T-helper 1 cell treated with Interleukin-12 subunit alpha and Interleukin-12 subunit beta and Interleukin-4 antibody, amounts not matched to agents 30 μg/mL and 1 μg/mL, for 36 hours (primary cell): ENCODE results near the gene MEN1.

ENCODE experiments used
- H3K27ac Mint-ChIP-seq: one replicate; pipeline ENCODE4 v1.8.0; 2021; ENCODE audit warnings: mild to moderate bottlenecking, mixed read lengths
- H3K27me3 Mint-ChIP-seq: one replicate; pipeline ENCODE4 v1.8.0; 2021; ENCODE audit warnings: low read depth, mixed read lengths
- H3K36me3 Mint-ChIP-seq: one replicate; pipeline ENCODE4 v1.8.0; 2021; ENCODE audit warnings: low read depth, mixed read lengths
- H3K4me1 Mint-ChIP-seq: one replicate; pipeline ENCODE4 v1.8.0; 2021; ENCODE audit warnings: low read depth, mixed read lengths
- H3K4me3 Mint-ChIP-seq: one replicate; pipeline ENCODE4 v1.8.0; 2021; ENCODE audit warnings: mild to moderate bottlenecking, moderate library complexity, mixed read lengths
- H3K9me3 Mint-ChIP-seq: one replicate; pipeline ENCODE4 v1.8.0; 2021; ENCODE audit warnings: mixed read lengths

The MEN1 gene

DNA sequence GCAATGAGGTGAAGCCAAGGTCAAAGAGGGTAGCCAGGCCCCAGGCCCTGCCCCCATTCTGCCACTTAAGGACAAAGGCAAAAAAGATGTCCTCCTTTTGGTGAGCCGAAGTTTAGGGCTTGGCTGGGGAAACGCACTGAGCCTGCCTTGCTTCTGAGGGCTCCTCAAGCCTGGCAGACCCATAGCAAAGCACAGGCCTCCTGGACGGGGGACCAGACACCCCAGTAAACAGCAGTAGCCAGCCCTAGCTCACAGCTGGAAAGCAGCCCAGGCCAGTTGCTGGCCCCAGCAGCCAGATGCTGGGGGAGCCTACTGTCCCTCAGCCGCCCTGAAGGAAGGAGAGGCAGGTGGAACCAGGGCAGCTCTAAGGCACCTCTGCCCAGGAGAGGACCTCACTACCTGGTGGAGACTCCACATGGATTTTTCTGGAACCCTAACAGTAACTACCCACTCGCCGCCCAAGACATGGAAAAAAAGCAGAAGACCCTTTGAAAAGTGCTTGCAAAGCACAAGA is 46.8 kb downstream of the MEN1 start:
- Mint-ChIP-seq H3K9me3 (no peaks in the 10 kb centered on the region), H3K27me3 (no peaks in the 10 kb centered on the region), H3K27ac (peak overlapping the region; percentile 96), H3K4me3 (peak overlapping the region; percentile 89), H3K4me1 (peaks cover 63% of the 10 kb centered on the region), H3K36me3 (peaks cover 66% of the 10 kb centered on the region)

DNA sequence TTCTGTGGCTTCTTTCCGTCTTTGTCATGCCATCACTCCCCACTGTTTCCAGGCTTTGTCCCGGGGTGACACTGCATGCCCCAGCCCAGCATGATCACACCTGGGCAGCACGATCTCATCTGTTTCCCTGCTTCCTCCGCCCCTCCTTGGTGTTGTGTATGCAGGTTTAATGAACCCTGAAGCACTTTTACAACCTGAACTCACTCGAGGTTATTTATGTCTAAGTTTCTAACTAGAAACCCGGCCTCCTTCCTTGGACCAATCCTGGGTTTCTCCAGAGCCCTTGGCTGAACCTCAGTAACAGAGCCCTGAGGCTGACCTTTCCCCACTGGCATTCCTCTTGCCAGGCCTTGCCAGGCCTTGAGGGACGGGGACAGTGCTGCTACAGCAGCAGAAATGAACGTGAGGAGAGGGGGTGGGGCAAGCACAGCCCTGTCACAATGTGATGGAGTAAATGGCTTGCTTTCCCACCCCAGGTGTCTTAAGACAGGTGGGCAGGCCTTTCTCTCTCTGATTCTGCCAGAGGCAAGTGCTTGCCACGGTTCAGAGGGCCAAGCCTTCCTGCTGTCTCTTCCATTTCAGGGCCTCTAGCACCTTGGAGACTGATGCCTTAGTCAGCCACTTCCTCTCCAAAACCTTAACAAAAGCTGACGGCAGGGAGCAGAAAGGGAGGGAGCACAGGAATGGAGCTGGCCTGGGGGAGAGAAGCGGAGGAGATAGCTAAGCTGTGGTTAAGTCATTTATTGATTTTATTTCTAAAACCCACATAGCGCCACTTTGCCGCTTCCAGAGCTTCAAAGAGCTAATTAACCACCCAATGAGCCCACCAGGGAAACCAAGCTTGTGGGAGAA is 47.5 kb downstream of the MEN1 start:
- peak overlapping the region; percentile 89 for H3K4me3 Mint-ChIP-seq

DNA sequence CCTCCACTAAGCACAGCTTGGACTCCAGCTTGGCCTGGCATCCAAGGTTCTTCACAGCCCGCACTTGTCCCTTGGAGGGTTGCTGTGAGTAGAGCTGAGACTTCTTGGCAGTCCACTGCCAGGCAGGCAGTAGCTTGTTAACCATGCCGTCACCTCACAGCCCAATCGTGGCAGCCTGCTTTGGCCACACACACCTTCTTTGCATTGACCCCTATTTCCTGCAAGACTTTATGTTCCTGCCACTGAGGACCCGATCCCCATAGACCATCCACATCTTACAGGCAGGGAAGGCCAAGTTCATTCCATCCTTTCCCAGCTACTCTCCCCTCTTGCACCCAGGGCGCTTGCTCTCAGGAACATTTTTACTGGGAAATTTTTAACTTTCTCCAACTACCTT is 48.1 kb downstream of the MEN1 start:
- peak overlapping the region; percentile 96 for H3K27ac Mint-ChIP-seq
- no peaks in the 10 kb centered on the region for H3K9me3 Mint-ChIP-seq
- H3K27me3 Mint-ChIP-seq, result no peaks in the 10 kb centered on the region
- H3K4me3 Mint-ChIP-seq, result peak overlapping the region; percentile 89
- H3K36me3 Mint-ChIP-seq, result peaks cover 54% of the 10 kb centered on the region
- H3K4me1 Mint-ChIP-seq, result peaks cover 55% of the 10 kb centered on the region

More for the DNA sequence above, 47.5 kb downstream of the MEN1 start:
- Mint-ChIP-seq H3K4me1 (peaks cover 59% of the 10 kb centered on the region), H3K27ac (peak overlapping the region; percentile 96), H3K27me3 (no peaks in the 10 kb centered on the region), H3K9me3 (no peaks in the 10 kb centered on the region), H3K36me3 (peaks cover 60% of the 10 kb centered on the region)

DNA sequence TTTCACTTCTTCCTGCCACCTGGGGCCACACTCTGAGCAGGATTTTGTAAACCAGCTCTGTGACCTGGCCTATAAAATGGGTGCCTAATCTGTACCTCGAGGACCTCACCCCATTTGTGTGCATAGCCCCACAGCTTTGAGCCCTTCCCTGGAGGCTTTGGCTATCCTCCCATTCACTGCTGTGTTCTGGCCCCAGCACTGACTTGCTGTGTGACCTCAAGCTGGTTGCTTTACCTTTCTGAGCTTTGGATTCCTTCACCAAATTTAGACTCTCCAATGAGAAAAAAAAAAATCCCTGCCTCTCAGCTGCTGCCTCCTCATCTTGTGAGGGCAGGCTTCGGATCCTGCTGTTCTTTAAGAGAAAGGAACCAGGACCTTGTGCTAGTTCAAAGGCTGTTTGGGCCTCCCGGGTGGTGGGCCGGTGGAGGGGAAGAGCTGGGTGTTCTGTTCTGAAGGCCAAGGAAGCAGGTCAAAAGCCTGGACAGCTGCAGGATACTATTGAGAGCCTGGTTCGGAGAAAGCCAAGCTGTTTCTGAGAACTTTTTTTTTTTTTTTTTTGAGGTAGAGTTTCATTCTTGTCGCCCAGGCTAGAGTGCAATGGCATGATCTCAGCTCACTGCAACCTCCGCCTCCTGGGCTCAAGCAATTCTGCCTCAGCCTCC is 49.5 kb downstream of the MEN1 start:
- Mint-ChIP-seq H3K27me3 (no peaks in the 10 kb centered on the region), H3K36me3 (peaks cover 45% of the 10 kb centered on the region), H3K4me1 (peaks cover 52% of the 10 kb centered on the region)

DNA sequence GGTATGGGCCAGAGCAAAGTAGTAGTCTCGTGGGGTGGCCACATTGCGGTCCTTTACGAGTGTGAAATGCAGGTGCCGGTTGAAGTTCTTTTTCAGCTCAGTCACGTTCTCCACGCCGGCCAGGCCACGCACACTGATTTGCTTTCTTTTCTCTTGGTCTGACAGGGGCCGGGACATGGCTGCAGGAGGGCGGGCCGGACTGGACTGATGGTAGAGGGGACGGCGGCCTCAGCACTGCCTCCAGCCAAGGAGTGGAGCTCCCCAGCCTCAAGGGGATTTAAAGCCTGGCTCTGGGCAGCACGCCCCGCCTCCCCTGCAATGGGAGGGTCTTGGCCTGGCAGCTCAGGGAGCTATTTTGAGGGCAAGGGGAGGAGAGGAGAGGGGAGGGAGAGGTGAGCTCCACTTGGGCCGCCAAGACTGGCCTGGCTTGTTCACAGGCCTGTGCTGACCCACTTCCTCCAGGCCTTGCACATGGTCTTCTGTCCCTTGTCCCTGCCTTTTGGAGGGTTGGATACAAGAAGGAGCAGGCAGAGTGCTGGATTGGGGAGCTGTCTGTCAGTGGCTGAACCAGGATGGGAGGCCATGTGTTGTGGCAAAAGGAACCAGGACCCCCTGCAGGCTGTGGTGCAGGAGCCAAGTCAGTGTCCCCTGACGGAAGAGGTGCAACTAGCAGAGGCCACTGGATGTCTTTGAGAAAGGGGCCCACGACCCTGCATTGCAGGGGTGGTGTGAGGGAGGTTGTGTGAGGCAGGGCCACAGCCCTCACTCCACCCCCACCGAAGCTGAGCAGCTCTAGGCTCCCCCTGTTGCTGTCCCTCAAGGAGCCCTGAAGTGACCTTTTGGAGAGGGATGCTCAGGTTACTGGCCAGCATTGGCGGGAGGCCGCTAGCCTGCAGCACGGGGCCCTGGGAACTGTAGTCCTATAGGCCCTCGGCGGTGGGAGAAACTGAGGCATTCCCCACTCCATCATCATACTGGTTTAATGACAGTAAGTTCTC is 50.3 kb downstream of the MEN1 start, which contains the start of gene PYGM:
TSS of gene PYGM (minus strand) at position 253 of the 998 bp plus-strand sequence. CDS start at position 177, 76 bp downstream.
- H3K4me1 Mint-ChIP-seq, result peaks cover 45% of the 10 kb centered on the region
- peak within 1 kb of the TSS; percentile 96 for H3K27ac Mint-ChIP-seq
- no peaks in the 10 kb centered on the region for H3K27me3 Mint-ChIP-seq
- no peaks in the 10 kb centered on the region for H3K9me3 Mint-ChIP-seq
- peaks cover 40% of the 10 kb centered on the region for H3K36me3 Mint-ChIP-seq
- H3K4me3 Mint-ChIP-seq, result peak within 1 kb of the TSS; percentile 55

More for the DNA sequence above, 49.5 kb downstream of the MEN1 start:
- peak overlapping the region; percentile 55 for H3K4me3 Mint-ChIP-seq
- H3K27ac Mint-ChIP-seq, result peak overlapping the region; percentile 96
- H3K9me3 Mint-ChIP-seq, result no peaks in the 10 kb centered on the region

DNA sequence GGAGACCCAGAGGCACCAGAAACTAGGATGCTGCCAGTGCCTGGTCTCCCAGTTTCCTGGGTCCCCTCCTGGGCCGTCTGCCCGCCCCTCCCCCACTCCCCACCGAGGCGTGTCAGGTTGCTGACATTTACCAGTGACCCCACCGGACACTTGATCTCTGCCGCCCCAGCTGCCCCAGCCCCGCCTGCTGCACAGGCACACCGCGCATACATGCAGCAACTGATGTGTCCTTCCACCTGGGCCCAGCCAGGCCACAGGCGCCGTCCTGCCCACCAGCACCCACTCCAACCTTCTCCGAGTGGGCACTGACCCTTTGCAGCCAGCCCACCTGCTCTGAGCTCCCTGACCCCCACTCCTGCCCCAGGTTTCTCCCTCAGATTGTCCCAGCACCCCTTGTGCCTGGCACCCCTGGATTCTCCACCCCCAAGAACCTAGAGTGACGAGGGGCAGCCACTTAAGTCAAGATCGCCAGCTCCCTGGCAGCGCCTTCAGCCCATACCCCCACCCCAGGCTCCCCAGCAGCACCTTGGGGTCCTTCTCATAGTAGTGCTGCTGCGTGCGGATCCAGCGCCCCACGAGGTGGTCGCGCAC is 51.1 kb downstream of the MEN1 start:
- no peaks in the 10 kb centered on the region for H3K27me3 Mint-ChIP-seq
- H3K27ac Mint-ChIP-seq, result peak overlapping the region; percentile 55
- H3K36me3 Mint-ChIP-seq, result peaks cover 32% of the 10 kb centered on the region
- peaks cover 38% of the 10 kb centered on the region for H3K4me1 Mint-ChIP-seq
- H3K9me3 Mint-ChIP-seq, result no peaks in the 10 kb centered on the region
- H3K4me3 Mint-ChIP-seq, result no peak overlapping the region

DNA sequence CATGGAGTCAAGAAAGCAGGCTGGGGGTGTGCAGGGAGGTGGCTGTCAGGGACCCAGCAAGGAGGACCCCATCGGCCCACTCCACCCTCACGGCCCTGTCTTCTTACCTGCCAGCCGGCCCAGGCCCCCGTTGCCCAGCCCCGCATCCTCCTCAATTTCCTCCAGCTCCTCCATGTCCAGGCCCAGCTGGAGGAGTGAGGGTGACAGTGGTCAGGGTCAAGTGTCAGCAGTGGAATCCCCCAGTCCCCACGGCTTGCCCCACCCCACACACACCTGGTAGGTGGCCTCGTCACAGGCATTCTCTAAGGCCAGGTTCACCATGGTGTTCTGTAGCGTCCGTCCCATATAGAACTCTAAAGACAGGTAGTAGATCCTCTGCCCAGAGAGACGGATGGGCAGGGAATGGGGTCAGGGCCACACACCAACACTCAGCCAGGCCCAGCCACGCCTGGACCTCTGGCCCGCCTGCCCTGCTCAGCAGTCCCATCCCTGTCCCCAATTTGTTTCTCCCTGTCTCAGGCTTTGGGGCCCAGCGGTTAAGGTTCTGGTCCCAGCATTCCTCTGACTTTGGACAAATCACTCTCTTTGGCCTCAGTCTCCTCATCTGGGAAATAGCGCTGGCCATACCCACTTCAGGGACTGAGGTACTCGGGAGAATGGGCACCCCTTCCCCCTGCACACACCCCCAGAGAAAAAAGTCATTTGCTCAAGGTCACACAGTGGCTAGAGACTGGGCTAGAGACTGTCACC is 51.8 kb downstream of the MEN1 start:
- no peak overlapping the region for H3K27ac Mint-ChIP-seq
- H3K9me3 Mint-ChIP-seq, result no peaks in the 10 kb centered on the region
- H3K4me3 Mint-ChIP-seq, result no peak overlapping the region
- peaks cover 25% of the 10 kb centered on the region for H3K36me3 Mint-ChIP-seq
- H3K27me3 Mint-ChIP-seq, result no peaks in the 10 kb centered on the region
- H3K4me1 Mint-ChIP-seq, result peaks cover 32% of the 10 kb centered on the region

DNA sequence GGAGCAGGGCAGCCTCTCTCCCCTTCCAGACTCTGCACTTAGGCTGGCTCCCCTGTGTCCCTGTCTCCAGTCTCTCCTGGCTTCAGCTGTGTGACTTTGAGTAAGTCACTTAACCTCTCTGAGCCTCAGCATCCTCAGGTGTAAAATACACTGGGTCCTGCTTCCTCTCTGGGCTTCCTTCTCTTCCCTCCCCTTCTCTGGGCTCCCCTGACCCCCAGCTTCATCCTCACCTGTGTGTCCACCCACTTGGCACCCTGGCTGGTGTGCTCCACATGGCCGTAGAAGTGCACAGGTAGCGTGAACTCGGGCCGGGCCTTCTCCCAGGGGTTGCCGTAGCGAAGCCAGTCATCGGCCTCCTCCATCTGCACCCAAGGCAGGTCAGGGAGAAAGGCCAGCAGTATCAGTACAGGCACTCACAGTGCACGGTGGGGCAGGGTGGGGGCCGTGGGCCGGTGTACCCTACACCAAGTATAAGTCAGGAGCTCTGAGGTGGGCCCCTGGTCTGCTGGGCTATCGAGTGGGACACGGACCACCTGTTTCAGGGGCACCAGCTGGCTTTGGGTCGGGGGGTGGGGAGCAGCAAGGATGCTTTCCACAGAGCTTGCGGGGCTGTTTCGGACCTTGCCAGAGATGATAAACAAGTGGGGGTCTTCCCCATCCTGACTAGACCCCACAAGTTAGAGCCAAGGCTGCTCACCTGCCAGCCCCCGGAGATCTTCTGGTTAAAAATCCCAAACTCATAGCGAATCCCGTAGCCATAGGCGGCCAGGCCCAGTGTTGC is 52.6 kb downstream of the MEN1 start:
- Mint-ChIP-seq H3K9me3 (no peaks in the 10 kb centered on the region), H3K4me3 (no peak overlapping the region), H3K36me3 (peaks cover 23% of the 10 kb centered on the region), H3K27me3 (no peaks in the 10 kb centered on the region), H3K4me1 (peaks cover 24% of the 10 kb centered on the region), H3K27ac (no peak overlapping the region)

DNA sequence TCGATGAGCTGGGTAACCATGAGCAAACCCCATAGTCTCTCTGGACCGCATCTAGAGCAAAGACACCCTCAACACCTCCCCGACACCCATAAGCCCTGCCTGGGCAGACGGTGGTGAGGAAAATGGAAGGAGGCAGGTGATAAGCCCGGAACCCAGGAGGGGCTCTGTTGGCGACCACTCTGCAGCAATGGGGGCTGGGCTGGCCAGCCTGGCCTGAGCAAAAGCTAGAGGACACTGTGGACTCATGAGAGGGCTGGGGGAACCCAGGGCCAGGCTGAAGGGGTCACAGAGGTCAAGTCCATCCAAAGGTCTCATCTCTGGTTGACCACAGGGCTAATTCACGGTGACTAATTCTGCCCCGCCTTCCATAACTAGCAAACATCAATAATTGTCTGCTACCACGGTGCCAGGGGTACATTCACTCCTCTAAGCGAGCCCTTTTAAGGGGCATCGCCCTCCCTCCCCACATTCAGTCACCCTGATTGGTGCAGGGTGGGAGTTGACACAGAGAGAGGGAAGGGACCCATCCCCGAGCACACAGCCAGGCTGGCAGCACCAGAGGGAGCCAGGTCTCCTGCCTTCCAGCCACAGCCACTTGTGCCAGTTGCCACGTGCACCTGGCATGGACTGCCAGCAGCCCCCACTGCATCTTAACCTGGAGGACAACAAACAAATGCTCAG is 54.5 kb downstream of the MEN1 start:
- Mint-ChIP-seq H3K4me1 (peaks cover 11% of the 10 kb centered on the region), H3K9me3 (no peaks in the 10 kb centered on the region), H3K27ac (no peak overlapping the region), H3K4me3 (no peak overlapping the region), H3K36me3 (peaks cover 21% of the 10 kb centered on the region), H3K27me3 (no peaks in the 10 kb centered on the region)

DNA sequence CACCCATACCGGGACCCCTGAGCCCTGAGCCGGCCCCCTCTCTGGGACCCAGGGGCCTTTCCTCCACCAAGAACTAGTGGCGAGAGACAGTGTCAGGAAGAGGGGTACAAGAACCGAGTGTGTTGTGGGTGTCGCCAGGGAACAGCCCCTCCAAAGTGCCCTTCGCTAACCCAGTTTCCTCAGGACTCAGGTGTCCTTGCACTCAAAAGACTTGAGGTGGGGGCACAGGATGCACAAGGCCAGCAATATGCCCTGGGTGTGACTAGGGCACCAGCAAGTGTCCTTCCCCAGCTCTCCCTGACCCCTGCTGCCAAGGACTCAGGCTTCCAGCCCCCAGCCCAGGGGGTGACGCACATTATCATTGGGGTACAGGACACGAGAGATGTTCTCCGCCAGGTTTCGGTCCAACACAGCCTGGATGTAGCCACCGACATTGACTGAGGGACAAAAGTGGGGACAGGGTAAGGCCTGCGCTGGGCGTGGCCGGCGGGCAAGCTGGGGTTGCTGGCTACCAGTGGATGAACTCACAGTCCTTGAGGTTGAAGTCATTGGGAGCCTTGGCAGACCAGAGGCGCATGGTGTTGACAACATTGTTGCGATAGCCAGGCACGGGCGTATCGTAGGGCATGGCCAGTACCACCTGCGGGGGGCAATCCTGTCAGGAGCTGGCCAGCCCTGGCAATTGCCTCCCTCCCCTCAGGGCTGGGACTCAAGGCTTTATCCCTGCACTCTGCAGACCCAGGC is 55.3 kb downstream of the MEN1 start:
- Mint-ChIP-seq H3K27me3 (no peaks in the 10 kb centered on the region), H3K4me1 (peaks cover 12% of the 10 kb centered on the region), H3K36me3 (peaks cover 24% of the 10 kb centered on the region), H3K9me3 (no peaks in the 10 kb centered on the region), H3K27ac (no peak overlapping the region), H3K4me3 (no peak overlapping the region)

DNA sequence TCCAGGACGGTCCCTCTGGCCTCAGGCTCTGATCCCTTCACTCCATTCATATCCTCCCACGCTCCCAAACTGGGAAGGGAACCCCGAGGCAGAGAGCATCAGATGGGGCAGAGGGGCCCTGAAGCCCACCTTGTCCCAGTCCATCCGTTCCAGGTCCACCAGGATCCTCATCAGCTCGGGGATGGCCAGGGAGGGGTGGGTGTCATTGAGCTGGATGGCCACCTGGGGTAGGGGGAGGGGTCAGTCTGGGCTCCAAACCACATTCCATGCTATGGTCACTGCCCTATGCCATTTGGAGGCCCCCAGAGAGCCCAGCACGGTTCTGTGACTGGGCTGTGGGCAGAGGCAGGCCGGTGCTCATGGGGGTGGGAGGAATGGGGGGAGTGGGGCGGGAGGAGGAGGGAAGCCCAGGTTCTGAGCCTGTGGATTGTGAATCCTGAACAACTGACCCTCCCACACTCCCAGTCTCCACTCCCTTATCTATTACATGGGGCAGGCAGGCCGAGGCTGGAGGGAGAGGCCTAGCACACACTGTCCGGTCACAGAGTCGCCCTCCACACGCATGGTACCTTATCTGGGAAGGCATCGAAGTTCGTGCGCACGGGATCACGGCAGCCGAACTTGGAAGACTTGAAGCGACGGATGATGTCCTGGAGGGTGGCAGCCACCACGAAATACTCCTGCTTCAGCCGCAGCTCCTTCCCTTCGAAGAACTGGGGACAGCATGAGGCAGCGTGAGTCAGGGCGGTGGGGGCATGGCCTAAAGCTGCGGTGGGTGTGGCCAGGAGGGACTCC is 56.0 kb downstream of the MEN1 start:
- peaks cover 9% of the 10 kb centered on the region for H3K4me1 Mint-ChIP-seq
- no peak overlapping the region for H3K4me3 Mint-ChIP-seq
- no peak overlapping the region for H3K27ac Mint-ChIP-seq
- no peaks in the 10 kb centered on the region for H3K27me3 Mint-ChIP-seq
- H3K36me3 Mint-ChIP-seq, result peaks cover 22% of the 10 kb centered on the region
- no peaks in the 10 kb centered on the region for H3K9me3 Mint-ChIP-seq
